CD14-positive monocyte (primary cell): ENCODE measurements around the gene COX6A1. TPM values are rescaled to one million over a fixed set of nuclear protein-coding genes. Genes with fewer than 3 reads are reported as not detected.

Experiments
- DNase-seq, 3 donors: peaks; one replicate each; pipeline ENCODE4 v3.0.0-alpha.2; 2011 to 2022
- H2AFZ ChIP-seq: 2 replicates; pipeline ENCODE4 v1.6.0; 2012; ENCODE audit warnings: mild to moderate bottlenecking, low read depth, low read length, inconsistent platforms; ENCODE audit not compliant: insufficient read depth, poor library complexity, severe bottlenecking
- H3K27ac ChIP-seq, 2 donors: 1 replicate in 1 of 2; 2 replicates in 1 of 2; pipeline ENCODE4 v1.5.1; 2012 to 2013; ENCODE audit warnings: low read length in 2 of 2, control low read depth in 1 of 2, inconsistent platforms in 1 of 2, low read depth in 1 of 2, mild to moderate bottlenecking in 1 of 2
- H3K27me3 ChIP-seq, 2 donors: one replicate each; pipeline versions ENCODE4 v1.6.0 to v1.6.1; 2011 to 2013; ENCODE audit warnings: low read length in 2 of 2; ENCODE audit not compliant: control insufficient read depth in 2 of 2, insufficient read depth in 2 of 2
- H3K36me3 ChIP-seq, 2 donors: replicated peaks in 1 of 2; 1 replicate in 1 of 2; 2 replicates in 1 of 2; pipeline versions ENCODE4 v1.5.1 to v1.6.1; 2012 to 2013; ENCODE audit warnings: low read length in 2 of 2, control low read depth in 1 of 2, inconsistent platforms in 1 of 2, mild to moderate bottlenecking in 1 of 2; ENCODE audit not compliant: insufficient read depth in 2 of 2, control insufficient read depth in 1 of 2
- H3K4me1 ChIP-seq, 2 donors: 1 replicate in 1 of 2; 2 replicates in 1 of 2; pipeline versions ENCODE4 v1.5.1 to v1.6.1; 2012 to 2013; ENCODE audit warnings: low read length in 2 of 2, control low read depth in 1 of 2, inconsistent platforms in 1 of 2, mild to moderate bottlenecking in 1 of 2, moderate library complexity in 1 of 2; ENCODE audit not compliant: insufficient read depth in 2 of 2, control insufficient read depth in 1 of 2
- H3K4me2 ChIP-seq: replicated peaks from 2 replicates; pipeline ENCODE3; 2012; ENCODE audit warnings: low read length, moderate library complexity, mild to moderate bottlenecking; ENCODE audit not compliant: poor library complexity, severe bottlenecking; ENCODE audit errors: extremely low read depth
- H3K4me3 ChIP-seq, 3 experiments: fragments of 200-600 bp in 1 of 3; sonication (generic) in 1 of 3; replicated peaks in 1 of 3; 1 replicate in 2 of 3; 2 replicates in 1 of 3; pipeline ENCODE4 v1.5.1; 2011 to 2013; ENCODE audit warnings: low read length in 3 of 3, mild to moderate bottlenecking in 3 of 3, control low read depth in 2 of 3, low read depth in 2 of 3, inconsistent platforms in 1 of 3, moderate library complexity in 1 of 3
- H3K79me2 ChIP-seq: 2 replicates; pipeline ENCODE4 v1.6.0; 2012; ENCODE audit warnings: mild to moderate bottlenecking, control low read depth, inconsistent platforms, low read length, moderate library complexity; ENCODE audit not compliant: insufficient read depth
- H3K9ac ChIP-seq: 2 replicates; pipeline ENCODE4 v1.6.0; 2017; ENCODE audit warnings: low read length, mild to moderate bottlenecking; ENCODE audit not compliant: insufficient read depth, poor library complexity, severe bottlenecking
- H3K9me3 ChIP-seq, 2 donors: replicated peaks in 1 of 2; 1 replicate in 1 of 2; 2 replicates in 1 of 2; pipeline versions ENCODE4 v1.5.1 to v1.6.1; 2012 to 2013; ENCODE audit warnings: low read length in 2 of 2, control low read depth in 1 of 2; ENCODE audit not compliant: control insufficient read depth in 1 of 2, insufficient read depth in 1 of 2
- H4K20me1 ChIP-seq: 2 replicates; pipeline ENCODE4 v1.6.0; 2012; ENCODE audit warnings: mild to moderate bottlenecking, low read length, control low read depth, moderate library complexity; ENCODE audit not compliant: insufficient read depth
- H3K27ac Mint-ChIP-seq, 7 donors: one replicate each; pipeline ENCODE4 v1.8.0; 2020; ENCODE audit warnings: mild to moderate bottlenecking in 7 of 7, mixed read lengths in 7 of 7, moderate library complexity in 6 of 7, inconsistent platforms in 2 of 7
- H3K27me3 Mint-ChIP-seq, 3 donors: one replicate each; pipeline ENCODE4 v1.8.0; 2021 to 2022; ENCODE audit warnings: low read depth in 3 of 3, mild to moderate bottlenecking in 3 of 3, mixed read lengths in 3 of 3, moderate library complexity in 3 of 3, inconsistent platforms in 1 of 3
- H3K36me3 Mint-ChIP-seq, 2 donors: one replicate each; pipeline ENCODE4 v1.8.0; 2020; ENCODE audit warnings: mixed read lengths in 2 of 2, inconsistent platforms in 1 of 2, mild to moderate bottlenecking in 1 of 2
- H3K4me1 Mint-ChIP-seq: one replicate; pipeline ENCODE4 v1.8.0; 2020; ENCODE audit warnings: mild to moderate bottlenecking, mixed read lengths
- H3K4me3 Mint-ChIP-seq, 2 donors: one replicate each; pipeline ENCODE4 v1.8.0; 2020; ENCODE audit warnings: mild to moderate bottlenecking in 2 of 2, mixed read lengths in 2 of 2, moderate library complexity in 1 of 2
- H3K9me3 Mint-ChIP-seq, 7 donors: one replicate each; pipeline ENCODE4 v1.8.0; 2020 to 2022; ENCODE audit warnings: mixed read lengths in 7 of 7, mild to moderate bottlenecking in 6 of 7, moderate library complexity in 6 of 7, inconsistent platforms in 2 of 7
- CTCF ChIP-seq: fragments of 200-600 bp; IDR thresholded peaks from one replicate; pipeline ENCODE4 v1.8.0; 2022; ENCODE audit warnings: antibody characterized with exemption, mild to moderate bottlenecking
- WGBS: methylation state at CpG from one replicate; pipeline ENCODE4 v1.1.5; 2013; ENCODE audit warnings: missing lambda C conversion rate; ENCODE audit not compliant: insufficient coverage; 5-methylcytosine and 5-hydroxymethylcytosine counted together
- intact Hi-C, 2 donors: fragments of 100-400 bp; cut with micrococcal nuclease; formaldehyde crosslinking; loops; one replicate each; pipeline versions ENCODE4 v1.15.0 to v1.15.1; 2023
- polyA plus RNA-seq, 3 donors: library from polyadenylated mRNA; depleted of rRNA in 1 of 3; unstranded in 2 of 3; stranded (reverse) in 1 of 3; fragments of 300-500 nt in 2 of 3; fragments of >200 nt in 1 of 3; fragmentation: Illumina TruSeq in 2 of 3; gene quantifications; 1 replicate in 2 of 3; 2 replicates in 1 of 3; pipeline ENCODE4 v1.2.3, GENCODE V29; 2012 to 2021

The COX6A1 gene
- polyA plus RNA-seq, 3 donors: 345 to 924 (median 901) TPM

- peaks cover 53 to 84% of the 10 kb centered on the region in 2 donors for H3K36me3 ChIP-seq
- H3K27me3 ChIP-seq: no peaks in the 10 kb centered on the region
- H2AFZ ChIP-seq: no peak overlapping the region
- Mint-ChIP-seq H3K36me3 (peaks cover 41 to 67% of the 10 kb centered on the region in 2 donors), H3K27ac (peak overlapping the region in 2 of 7 donors; percentile 8 to 37), H3K4me1 (no peaks in the 10 kb centered on the region), H3K4me3 (no peak overlapping the region), H3K27me3 (peaks cover 0 to 2% (median 1%) of the 10 kb centered on the region in 3 donors), H3K9me3 (no peaks in the 10 kb centered on the region)
- DNase-seq: no peak
- no peak for TF ChIP-seq CTCF
- no peaks in the 10 kb centered on the region for H3K4me1 ChIP-seq
- peaks cover 25% of the 10 kb centered on the region for H3K79me2 ChIP-seq
- no peak overlapping the region for H3K27ac ChIP-seq
- H4K20me1 ChIP-seq: peaks cover 64% of the 10 kb centered on the region
- no peak overlapping the region for H3K4me3 ChIP-seq
- 90% methylated on average over 2 of the region's 7 CpGs for WGBS
- H3K9me3 ChIP-seq: no peaks in the 10 kb centered on the region
- H3K9ac ChIP-seq: no peak overlapping the region
- H3K4me2 ChIP-seq: no peak overlapping the region
- intact Hi-C loops: no loop called here
Observed at GRCh38 chr12:120455302-120455701, 17.4 kb downstream of the COX6A1 start.

- peaks cover 26% of the 10 kb centered on the region for H3K79me2 ChIP-seq
- peaks cover 63 to 94% of the 10 kb centered on the region in 2 donors for H3K36me3 ChIP-seq
- no peak overlapping the region for H3K4me3 ChIP-seq
- H3K4me1 ChIP-seq: no peaks in the 10 kb centered on the region
- H4K20me1 ChIP-seq: peaks cover 76% of the 10 kb centered on the region
- H3K27me3 Mint-ChIP-seq: peaks cover 0 to 1% (median 0%) of the 10 kb centered on the region in 3 donors
- peak overlapping the region in 3 of 7 donors; percentile 35 to 64 (median 36) for H3K27ac Mint-ChIP-seq
- H3K9ac ChIP-seq: no peak overlapping the region
- no peak overlapping the region for H3K4me2 ChIP-seq
- H3K27me3 ChIP-seq: no peaks in the 10 kb centered on the region
- H3K9me3 ChIP-seq: no peaks in the 10 kb centered on the region
- H3K9me3 Mint-ChIP-seq: peaks cover 0 to 1% (median 0%) of the 10 kb centered on the region in 7 donors
- no peak for TF ChIP-seq CTCF
- no peak overlapping the region for H3K27ac ChIP-seq
- H2AFZ ChIP-seq: no peak overlapping the region
- no peaks in the 10 kb centered on the region for H3K4me1 Mint-ChIP-seq
- DNase-seq: no peak
- intact Hi-C loops: no loop called here
- H3K36me3 Mint-ChIP-seq: peaks cover 51 to 82% of the 10 kb centered on the region in 2 donors
- no peak overlapping the region for H3K4me3 Mint-ChIP-seq
- 100% methylated on average over 1 of the region's 6 CpGs for WGBS
Observed at GRCh38 chr12:120457133-120457532, 19.2 kb downstream of the COX6A1 start.
